A204.1 (cell line): Measurements from ENCODE around the gene CTNNBL1.

Source experiments
- FAIRE-seq: peaks from 2 replicates; lab custom pipeline; 2012; peaks lifted over from hg19 to GRCh38; lab: Jason Lieb, UNC

Gene CTNNBL1

DNA sequence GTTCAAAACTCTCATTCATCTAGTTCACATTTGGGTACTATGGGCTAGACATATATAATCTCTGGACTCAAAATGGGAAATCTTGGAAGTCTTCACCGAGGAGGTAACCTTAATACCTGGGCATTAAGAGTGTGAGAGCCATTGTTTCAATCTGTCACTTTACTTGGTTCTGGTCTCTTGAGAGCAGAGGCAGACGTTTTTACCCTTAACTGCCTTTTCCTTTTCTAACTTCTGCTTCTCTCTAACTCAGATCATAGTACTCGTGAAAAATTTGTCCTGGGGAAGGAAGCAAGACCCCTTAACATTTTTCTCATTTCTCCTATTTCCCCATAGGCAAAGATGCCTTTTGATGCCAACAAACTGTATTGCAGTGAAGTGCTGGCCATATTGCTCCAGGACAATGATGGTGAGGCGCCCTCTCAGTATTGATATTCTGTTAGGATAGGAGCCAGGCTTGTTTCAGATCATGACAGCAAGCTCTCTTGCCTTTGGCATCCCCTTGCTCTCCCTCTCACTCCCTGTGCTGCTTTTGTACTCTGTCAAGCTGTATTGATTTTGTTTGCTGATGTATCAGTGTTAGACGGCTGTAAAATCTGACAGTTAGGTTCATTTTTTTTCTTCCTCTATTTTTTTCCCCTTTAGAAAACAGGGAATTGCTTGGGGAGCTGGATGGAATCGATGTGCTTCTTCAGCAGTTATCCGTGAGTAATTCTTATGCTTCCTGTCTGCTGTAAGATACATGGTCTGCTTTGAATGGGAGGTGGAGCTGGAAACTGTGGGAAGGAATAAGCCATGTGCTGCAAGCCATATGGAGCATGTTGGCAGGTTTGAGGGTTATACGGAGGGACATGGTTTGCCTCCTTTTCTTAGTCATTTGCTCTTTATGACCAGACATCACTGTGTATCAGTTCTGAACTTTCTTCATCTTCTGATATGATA, 83.5 kb downstream of the CTNNBL1 start:
- FAIRE-seq, result no peak

GRCh38 chr20:37777988-37778659, 84.3 kb downstream of the CTNNBL1 start:
- no peak for FAIRE-seq

- no peak for FAIRE-seq
These were observed 87.8 kb downstream of the CTNNBL1 start for GRCh38 chr20:37781626-37782025.

DNA sequence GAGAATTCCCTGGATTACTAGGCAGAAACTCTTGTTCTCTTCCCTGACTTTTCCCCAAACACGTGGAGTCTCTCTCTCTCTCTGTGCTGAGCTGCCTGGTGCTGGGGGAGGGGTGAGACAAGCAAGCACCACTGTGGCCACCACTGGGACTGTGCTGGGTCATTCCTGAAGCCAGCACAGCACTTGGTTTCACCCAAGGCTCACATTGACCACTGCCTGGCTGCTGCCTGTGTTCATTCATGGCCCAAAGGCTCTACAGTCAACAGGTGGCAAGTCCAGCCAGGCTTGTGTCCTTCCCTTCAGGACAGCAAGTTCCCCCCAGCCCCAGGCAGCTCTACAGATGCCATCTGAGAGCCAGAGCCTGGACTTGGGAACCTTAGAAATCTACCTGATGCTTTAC, 92.2 kb downstream of the CTNNBL1 start:
- FAIRE-seq, result no peak

- no peak for FAIRE-seq
These were observed 95.6 kb downstream of the CTNNBL1 start for GRCh38 chr20:37789408-37789807.

GRCh38 chr20:37790900-37791299, 97.1 kb downstream of the CTNNBL1 start:
- FAIRE-seq, result no peak

- no peak for FAIRE-seq
These were observed 102.3 kb downstream of the CTNNBL1 start for GRCh38 chr20:37796121-37796520.

DNA sequence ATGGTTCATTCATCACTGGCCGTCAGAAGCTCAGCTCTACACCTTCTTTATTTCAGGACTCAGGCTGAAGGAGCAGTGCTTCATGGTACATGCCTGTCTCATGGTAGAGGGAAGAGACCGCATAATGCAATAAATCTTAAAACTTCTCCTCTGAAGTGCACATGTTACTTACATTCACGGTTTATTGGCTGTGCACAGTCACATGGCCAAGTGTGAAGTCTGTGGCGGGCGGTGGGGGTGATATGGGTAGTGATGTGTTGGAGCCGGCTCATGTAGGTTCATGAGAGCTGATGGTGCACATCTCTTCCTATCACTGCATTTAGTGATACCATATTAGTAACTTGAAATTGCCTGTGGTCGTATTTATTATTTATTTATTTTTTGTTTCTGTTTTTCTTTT, 102.9 kb downstream of the CTNNBL1 start:
- no peak for FAIRE-seq

- no peak for FAIRE-seq
These were observed 103.9 kb downstream of the CTNNBL1 start for GRCh38 chr20:37797669-37798175.

GRCh38 chr20:37798312-37798711, 104.5 kb downstream of the CTNNBL1 start:
- FAIRE-seq, result no peak

DNA sequence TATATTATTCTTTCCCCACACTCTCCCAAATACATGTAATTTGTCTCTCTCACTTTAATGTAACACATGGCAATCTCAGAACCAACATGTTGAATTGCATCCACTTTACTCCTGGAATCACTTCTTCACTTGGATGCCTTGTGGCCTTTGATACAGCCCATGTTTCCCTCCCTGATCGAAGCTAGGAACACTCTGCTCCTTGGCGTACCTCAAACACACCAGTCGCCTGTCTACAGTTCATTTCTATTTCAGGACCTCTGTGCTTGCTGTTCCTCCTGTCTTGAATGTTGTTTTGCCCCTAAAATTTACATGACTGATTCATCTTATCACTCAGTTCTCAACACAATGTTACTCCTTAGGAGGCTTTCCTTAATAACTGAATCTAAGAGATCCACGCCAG, 106.8 kb downstream of the CTNNBL1 start:
- no peak for FAIRE-seq

- no peak for FAIRE-seq
These were observed 108.1 kb downstream of the CTNNBL1 start for GRCh38 chr20:37801921-37802320.

DNA sequence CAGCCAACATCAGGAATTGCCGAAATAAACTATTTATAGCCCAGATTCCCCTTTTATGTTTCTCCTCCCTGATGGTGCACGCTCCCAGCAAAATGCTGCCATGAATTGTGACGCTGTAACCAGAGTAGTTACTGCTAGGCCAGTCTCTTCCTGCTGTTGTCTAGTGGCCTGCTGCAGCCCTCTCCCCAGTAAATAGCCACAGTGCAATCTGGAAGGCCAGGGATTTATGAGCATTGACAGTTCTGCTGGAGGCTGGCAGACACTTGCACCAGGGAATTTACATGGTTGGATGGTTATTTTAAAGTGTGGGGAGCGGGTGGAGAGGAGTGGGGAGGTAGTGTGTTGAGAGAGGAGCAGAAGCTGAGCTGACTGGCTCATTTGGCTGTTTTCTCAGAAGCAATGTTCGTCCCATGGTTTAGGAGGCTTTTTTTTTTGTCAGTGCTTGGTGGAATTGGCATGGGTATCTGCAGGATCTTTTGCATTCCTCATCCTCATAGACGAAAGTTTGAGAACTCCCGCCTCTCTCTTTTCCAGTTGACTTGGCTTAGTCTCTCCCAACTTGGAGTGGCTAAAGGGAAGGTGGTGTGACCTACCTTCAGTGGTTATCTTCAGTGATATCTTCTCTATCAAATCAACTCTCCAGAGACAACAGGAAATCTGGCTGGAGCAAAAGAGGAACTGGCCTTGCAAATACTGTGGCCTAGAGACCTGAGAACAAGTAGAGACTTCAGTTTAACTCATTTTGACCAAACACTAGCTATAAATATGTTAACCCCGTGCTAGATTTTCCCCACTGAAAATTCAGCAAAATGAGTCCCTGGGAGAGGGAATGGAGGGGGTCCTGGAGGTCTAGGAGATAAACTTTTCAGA, 109.8 kb downstream of the CTNNBL1 start:
- no peak for FAIRE-seq

GRCh38 chr20:37804584-37805566, 111.0 kb downstream of the CTNNBL1 start:
- no peak for FAIRE-seq

GRCh38 chr20:37807471-37808232, 113.8 kb downstream of the CTNNBL1 start:
- no peak for FAIRE-seq

DNA sequence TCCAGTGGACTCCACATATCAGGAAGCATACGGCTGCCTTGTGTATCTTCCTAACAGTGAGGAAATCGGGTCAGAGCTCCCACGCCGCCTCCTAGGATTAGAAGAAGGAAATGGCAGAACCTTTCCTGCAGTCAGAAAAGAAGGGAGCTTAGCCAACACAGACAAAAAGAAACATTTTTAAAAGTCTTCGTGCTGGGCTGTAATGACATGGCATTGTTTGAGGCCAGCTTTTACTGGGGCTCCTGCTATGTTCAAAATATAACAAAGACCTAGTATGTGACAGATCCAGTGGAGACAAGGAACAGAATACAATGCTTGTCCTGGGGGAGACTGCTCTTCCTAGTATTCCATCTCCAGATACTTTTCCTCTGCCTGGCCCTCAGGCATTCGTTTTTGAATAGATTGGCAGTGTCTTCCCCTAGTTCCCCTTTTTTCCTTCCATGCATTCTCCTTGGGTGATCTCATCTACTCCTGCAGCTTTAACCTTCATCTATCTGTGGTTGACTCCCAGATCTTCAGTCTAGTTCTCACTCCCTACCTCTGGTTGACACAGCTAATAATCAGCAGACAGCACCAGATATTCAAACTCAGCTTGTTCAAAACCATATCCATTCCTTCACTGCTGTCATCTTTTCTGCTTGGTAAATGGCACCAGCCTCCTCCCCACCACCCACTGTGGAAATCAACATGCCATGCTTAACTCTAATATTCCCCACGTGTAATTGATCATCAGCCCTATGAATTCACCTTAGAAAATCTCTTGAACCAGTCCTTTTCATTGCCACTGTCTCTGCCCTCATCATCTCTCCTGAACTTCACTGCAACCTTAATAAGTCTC, 114.6 kb downstream of the CTNNBL1 start:
- no peak for FAIRE-seq

- FAIRE-seq, result no peak
These were observed 116.2 kb downstream of the CTNNBL1 start for GRCh38 chr20:37810027-37810426.

DNA sequence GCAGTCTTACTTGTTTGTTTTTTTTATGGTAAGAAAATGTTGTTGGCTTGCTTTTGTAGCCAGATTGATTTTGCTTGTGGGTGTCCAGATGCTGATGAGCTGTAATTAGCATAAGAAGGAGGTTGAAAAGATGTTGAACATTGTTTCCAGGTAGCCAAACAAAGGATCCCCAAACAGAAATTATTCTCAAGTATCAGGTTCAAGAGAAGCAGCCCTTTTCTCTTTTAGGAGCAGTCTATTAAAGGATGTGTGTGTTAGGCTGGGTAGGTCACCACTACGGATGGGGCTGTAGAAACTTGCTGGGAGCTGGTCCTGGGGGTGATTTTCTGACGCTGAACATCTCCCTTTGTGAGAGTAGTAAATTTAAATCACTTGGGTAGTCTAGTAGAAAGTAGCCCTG, 122.2 kb downstream of the CTNNBL1 start:
- no peak for FAIRE-seq

DNA sequence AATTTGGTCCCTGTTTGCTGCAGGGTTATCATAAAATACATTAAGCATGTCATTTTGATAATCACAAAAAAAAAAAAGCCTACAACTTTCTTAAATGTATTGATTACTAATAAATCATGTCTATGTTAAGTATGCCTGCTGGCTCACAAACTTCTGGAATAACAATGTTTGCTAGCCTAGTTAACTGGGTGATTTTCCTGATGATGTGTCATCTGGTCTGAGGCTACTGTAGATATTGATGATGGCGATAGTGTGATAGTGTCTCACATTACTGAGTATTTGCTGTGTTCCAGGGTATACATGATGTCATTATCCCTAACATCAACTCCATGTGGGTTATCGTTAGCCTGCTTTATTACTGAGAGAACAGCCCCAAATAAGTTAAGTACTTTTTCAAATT, 122.9 kb downstream of the CTNNBL1 start:
- FAIRE-seq, result no peak
